Cardiac muscle cell (in vitro differentiated cells and primary cell): Measurements from ENCODE around the gene CBFA2T2. TPM values are rescaled to one million over a fixed set of nuclear protein-coding genes. Genes with fewer than 3 reads are reported as not detected.
"Not testable (repeated sequence)": the region's sequence is repeated elsewhere in the genome, so short reads cannot be mapped to it uniquely, and the experiment has no call there.

ENCODE experiments used
- DNase-seq, 2 donors: peaks; one replicate each; pipeline versions ENCODE4 v3.0.0 to v3.0.0-alpha.2; 2010 to 2017; ENCODE audit warnings: low read depth in 1 of 2, low spot score in 1 of 2
- H3K27ac ChIP-seq: fragments of 200-600 bp; sonication (generic); 2 replicates; pipeline ENCODE4 v1.5.1; 2016
- H3K27me3 ChIP-seq: fragments of 200-600 bp; sonication (generic); 2 replicates; pipeline ENCODE4 v1.6.0; 2016; ENCODE audit warnings: control low read depth
- H3K36me3 ChIP-seq: fragments of 200-600 bp; sonication (generic); 2 replicates; pipeline ENCODE4 v1.5.1; 2016; ENCODE audit warnings: control low read depth
- H3K4me1 ChIP-seq: fragments of 200-600 bp; sonication (generic); 2 replicates; pipeline ENCODE4 v1.8.1; 2017; ENCODE audit warnings: low read depth, mild to moderate bottlenecking, mixed run types
- H3K4me3 ChIP-seq: fragments of 200-600 bp; sonication (generic); 2 replicates; pipeline ENCODE4 v1.5.1; 2016; ENCODE audit warnings: mild to moderate bottlenecking
- H3K9me3 ChIP-seq: fragments of 200-600 bp; sonication (generic); 2 replicates; pipeline ENCODE4 v1.5.1; 2017; ENCODE audit warnings: low read depth, mild to moderate bottlenecking, control low read depth
- polyA plus RNA-seq: library from polyadenylated mRNA; unstranded; fragments of >200 nt; fragmentation: Nextera tagmentation; extraction: Ambion mirVana; gene quantifications from 2 replicates; pipeline ENCODE4 v1.2.1, GENCODE V29; 2016
- total RNA-seq: library from RNA; depleted of rRNA; stranded (reverse); fragments of >200 nt; gene quantifications from 2 replicates; pipeline ENCODE4 v1.2.3, GENCODE V29; 2016
- TF ChIP-seq, protein P1 (sequence below): IDR thresholded peaks from 2 replicates; pipeline ENCODE4 v1.5.1; 2012; ENCODE audit warnings: low read depth, mild to moderate bottlenecking, low read length

CBFA2T2 gene
- total and polyA plus RNA-seq, 2 experiments from 2014 or later = 36.7 to 53.1 TPM

DNA sequence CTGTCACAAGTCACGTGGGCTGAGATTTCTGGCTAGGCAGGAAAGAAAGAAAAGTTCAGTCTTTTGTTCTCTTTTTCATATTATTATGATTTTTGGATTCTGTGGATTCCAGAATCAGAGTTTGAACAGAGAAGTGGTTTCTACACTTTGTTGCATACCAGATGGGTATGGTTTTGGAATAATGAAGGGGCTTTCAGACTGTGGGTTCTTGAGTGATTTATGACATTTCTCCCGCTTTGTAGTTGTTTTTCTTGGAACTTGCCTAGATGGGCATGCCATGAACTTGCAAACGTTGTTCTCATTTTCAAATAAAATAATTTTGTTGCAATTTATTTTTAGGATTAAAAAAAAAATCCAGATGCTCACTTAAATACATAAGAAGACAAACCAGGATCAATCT is 34.4 kb downstream of the CBFA2T2 start:
- no peak for DNase-seq
- Histone ChIP-seq H3K36me3 (peaks cover 5% of the 10 kb centered on the region), H3K4me3 (no peak overlapping the region), H3K9me3 (no peaks in the 10 kb centered on the region), H3K27ac (no peak overlapping the region), H3K27me3 (no peaks in the 10 kb centered on the region), H3K4me1 (no peaks in the 10 kb centered on the region)
- TF ChIP-seq, protein P1, sequence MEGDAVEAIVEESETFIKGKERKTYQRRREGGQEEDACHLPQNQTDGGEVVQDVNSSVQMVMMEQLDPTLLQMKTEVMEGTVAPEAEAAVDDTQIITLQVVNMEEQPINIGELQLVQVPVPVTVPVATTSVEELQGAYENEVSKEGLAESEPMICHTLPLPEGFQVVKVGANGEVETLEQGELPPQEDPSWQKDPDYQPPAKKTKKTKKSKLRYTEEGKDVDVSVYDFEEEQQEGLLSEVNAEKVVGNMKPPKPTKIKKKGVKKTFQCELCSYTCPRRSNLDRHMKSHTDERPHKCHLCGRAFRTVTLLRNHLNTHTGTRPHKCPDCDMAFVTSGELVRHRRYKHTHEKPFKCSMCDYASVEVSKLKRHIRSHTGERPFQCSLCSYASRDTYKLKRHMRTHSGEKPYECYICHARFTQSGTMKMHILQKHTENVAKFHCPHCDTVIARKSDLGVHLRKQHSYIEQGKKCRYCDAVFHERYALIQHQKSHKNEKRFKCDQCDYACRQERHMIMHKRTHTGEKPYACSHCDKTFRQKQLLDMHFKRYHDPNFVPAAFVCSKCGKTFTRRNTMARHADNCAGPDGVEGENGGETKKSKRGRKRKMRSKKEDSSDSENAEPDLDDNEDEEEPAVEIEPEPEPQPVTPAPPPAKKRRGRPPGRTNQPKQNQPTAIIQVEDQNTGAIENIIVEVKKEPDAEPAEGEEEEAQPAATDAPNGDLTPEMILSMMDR = no peak

DNA sequence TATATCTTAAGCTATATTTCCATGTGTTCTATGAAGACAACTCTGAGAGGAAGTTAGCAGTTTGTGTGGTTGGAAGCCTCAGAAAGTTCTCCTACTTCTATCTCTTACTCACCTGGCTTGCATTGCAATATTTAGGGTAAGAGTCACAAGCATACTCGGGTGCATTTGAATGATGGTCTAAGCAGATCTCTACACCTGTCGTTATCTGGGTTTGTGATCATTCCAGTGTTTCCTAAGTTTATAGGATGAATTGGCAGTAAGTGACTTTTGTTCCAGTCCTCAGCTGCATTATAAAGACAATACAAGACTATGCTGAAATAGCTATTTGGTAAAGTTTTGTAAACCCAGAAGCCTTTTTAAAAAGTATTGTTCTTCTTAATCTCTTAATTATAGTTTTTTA is 36.9 kb downstream of the CBFA2T2 start:
- Histone ChIP-seq H3K9me3 (no peaks in the 10 kb centered on the region), H3K4me1 (peaks cover 9% of the 10 kb centered on the region), H3K27me3 (no peaks in the 10 kb centered on the region), H3K4me3 (no peak overlapping the region), H3K36me3 (peaks cover 5% of the 10 kb centered on the region), H3K27ac (no peak overlapping the region)
- TF ChIP-seq, protein P1 = no peak
- no peak for DNase-seq

DNA sequence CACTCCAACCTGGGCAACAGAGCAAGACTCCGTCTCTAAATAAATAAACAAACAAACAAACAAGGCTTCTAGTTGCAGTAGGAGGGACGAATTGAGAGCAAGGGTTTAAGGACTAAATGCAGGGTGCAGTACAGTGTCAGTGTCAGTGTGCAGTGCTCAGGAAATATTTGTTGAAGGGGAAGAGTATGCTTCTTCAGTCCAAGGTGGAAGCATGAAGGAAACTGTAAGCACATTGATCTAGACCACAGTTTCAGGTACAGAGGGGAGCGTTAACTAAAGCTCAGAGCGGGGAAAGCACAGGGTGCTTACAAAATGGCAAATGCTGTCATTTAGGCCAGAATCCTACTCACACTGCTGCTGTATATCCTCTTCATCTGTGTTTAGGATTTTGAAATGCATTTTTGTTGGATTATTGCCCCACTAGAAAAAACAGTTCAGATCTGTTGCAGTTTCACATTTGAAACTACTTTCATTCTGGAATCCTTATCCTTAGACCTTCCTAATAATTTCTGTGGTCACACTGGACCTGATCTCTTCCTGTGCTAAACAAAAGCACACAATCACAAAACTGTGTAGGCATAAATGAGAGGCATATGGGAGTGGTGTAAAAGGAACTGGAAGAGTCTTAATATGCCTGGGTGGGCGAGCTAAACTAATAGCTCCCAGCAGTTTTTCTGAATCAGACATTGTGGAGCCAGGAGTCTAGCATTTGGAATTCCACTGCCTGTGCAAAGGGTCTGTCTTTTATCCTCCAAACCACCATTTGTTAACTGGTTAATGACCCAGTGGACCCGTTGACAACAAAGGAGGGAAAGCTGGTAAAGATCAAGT is 41.4 kb downstream of the CBFA2T2 start:
- Histone ChIP-seq H3K27ac (peak overlapping the region; percentile 95), H3K9me3 (no peaks in the 10 kb centered on the region), H3K4me1 (peaks cover 25% of the 10 kb centered on the region), H3K27me3 (no peaks in the 10 kb centered on the region), H3K4me3 (no peak overlapping the region), H3K36me3 (no peaks in the 10 kb centered on the region)
- DNase-seq = peak; percentile 60 to 66
- TF ChIP-seq, protein P1 = no peak

DNA sequence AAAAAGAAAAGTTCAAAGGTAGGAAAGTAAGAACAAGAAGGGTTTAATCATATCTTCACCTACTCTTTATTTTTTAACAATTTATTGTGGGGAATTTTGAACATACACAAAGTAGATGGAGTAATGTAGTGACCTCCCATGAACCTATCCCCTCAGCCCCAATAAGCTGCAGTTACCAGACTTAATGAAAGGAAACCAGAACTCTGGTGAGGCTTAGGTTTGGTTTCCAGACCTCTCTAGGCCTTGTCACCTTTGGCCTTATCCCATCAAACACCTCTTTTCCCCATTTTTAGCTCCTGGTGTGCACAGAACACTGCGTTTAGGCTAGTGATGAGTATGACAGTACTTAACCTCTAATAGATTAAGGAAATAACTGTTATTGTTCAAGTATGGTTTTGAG is 42.0 kb downstream of the CBFA2T2 start:
- no peak overlapping the region for H3K4me3 ChIP-seq

DNA sequence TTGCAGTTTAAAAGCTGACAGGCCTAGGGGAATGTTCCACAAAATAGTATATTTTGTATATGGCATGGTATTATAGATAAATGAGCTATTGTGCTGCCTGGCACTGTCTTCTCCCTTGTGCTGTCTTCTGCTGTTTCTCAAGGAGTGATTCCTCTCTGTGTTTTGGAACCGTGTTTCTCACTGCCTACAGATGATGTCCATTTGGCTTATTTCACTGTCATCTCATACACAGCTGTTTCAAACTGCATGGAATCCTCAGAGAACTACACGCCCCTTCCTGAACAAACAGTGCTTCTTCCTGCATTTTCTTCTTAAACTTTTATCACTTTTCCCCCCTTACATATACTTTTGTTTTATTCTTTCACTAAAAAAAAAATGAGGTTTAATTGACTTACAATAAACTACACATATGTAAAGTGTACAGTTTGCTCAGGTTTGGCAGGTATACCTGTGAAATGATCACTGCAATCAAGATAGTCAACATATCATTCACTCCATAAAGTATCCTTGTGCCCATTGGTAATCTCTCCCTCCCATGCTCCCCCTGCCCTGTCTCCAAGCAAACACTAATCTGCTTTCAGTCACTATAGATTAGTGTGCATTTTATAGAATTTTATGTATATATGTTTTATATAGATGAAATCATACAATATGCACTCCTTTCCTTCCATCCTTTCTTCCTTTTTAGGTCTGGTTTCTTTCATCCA is 43.0 kb downstream of the CBFA2T2 start:
- DNase-seq = peak in 1 of 2 donors; percentile 55
- peaks cover 25% of the 10 kb centered on the region for H3K4me1 ChIP-seq
- no peaks in the 10 kb centered on the region for H3K36me3 ChIP-seq
- TF ChIP-seq, protein P1 = no peak
- H3K4me3 ChIP-seq = no peak overlapping the region
- peak overlapping the region; percentile 95 for H3K27ac ChIP-seq
- no peaks in the 10 kb centered on the region for H3K9me3 ChIP-seq
- no peaks in the 10 kb centered on the region for H3K27me3 ChIP-seq

More for the DNA sequence above, 42.0 kb downstream of the CBFA2T2 start:
- Histone ChIP-seq H3K4me1 (peaks cover 25% of the 10 kb centered on the region), H3K27ac (peak overlapping the region; percentile 95), H3K36me3 (no peaks in the 10 kb centered on the region), H3K9me3 (no peaks in the 10 kb centered on the region), H3K27me3 (no peaks in the 10 kb centered on the region)
- no peak for DNase-seq
- TF ChIP-seq, protein P1 = no peak

DNA sequence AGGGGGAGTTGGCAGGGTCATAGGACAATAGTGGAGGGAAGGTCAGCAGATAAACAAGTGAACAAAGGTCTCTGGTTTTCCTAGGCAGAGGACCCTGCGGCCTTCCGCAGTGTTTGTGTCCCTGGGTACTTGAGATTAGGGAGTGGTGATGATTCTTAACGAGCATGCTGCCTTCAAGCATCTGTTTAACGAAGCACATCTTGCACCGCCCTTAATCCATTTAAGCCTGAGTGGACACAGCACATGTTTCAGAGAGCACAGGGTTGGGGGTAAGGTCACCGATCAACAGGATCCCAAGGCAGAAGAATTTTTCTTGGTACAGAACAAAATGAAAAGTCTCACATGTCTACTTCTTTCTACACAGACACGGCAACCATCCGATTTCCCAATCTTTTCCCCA is 45.8 kb downstream of the CBFA2T2 start:
- peaks cover 45% of the 10 kb centered on the region for H3K4me1 ChIP-seq
- H3K27me3 ChIP-seq, H3K27ac ChIP-seq, H3K4me3 ChIP-seq, H3K9me3 ChIP-seq, DNase-seq, H3K36me3 ChIP-seq: not testable (repeated sequence)
